H1 (cell line): ENCODE data around the gene FAM98C. TPM values are rescaled to one million over a fixed set of nuclear protein-coding genes. Genes with fewer than 3 reads are reported as not detected.

Experiments used
- ASH2L ChIP-seq: fragments of 200-600, 300-600 bp; sonication (generic); IDR thresholded peaks from one replicate; pipeline ENCODE4 v1.7.1; 2017; ENCODE audit warnings: low read length
- CREB1 ChIP-seq: IDR thresholded peaks from 2 replicates; pipeline ENCODE4 v1.6.1; 2012; ENCODE audit warnings: inconsistent platforms
- CTCF ChIP-seq, 3 experiments: IDR thresholded peaks; 1 replicate in 2 of 3; 2 replicates in 1 of 3; pipeline versions ENCODE4 v1.5.1 to v1.6.1; 2011; ENCODE audit warnings: low read length in 3 of 3, mild to moderate bottlenecking in 3 of 3, inconsistent platforms in 2 of 3, low read depth in 1 of 3, moderate library complexity in 1 of 3; ENCODE audit not compliant: insufficient read depth in 1 of 3; ENCODE audit errors: control extremely low read depth in 1 of 3
- E2F6 ChIP-seq: IDR thresholded peaks from 2 replicates; pipeline ENCODE4 v1.6.1; 2012; ENCODE audit warnings: inconsistent platforms
- RFX5 ChIP-seq: IDR thresholded peaks from 2 replicates; pipeline ENCODE4 v1.6.1; 2011; ENCODE audit warnings: low read depth, low read length, improper control_type of control experiment, borderline replicate concordance
- RNF2 ChIP-seq: fragments of 200-900, 300-1000 bp; sonication (generic); IDR thresholded peaks from 2 replicates; pipeline ENCODE4 v1.7.1; 2016; ENCODE audit warnings: borderline replicate concordance, low read depth, mild to moderate bottlenecking, antibody characterized with exemption, low read length; ENCODE audit not compliant: poor library complexity, severe bottlenecking; ENCODE audit errors: missing control alignments
- TCF12 ChIP-seq: IDR thresholded peaks from 2 replicates; pipeline ENCODE4 v1.6.1; 2011; ENCODE audit warnings: low read depth, mild to moderate bottlenecking, low read length
- polyA plus RNA-seq, 7 experiments: library from polyadenylated mRNA; depleted of rRNA in 3 of 7; stranded (reverse) in 5 of 7; unstranded in 2 of 7; fragments of >200 nt in 5 of 7; fragments of 200-250 nt in 2 of 7; gene quantifications; 1 replicate in 5 of 7; 2 replicates in 1 of 7; 4 replicates in 1 of 7; pipeline versions ENCODE4 v1.2.1 to v1.2.3, GENCODE V29; 2011 to 2013; ENCODE audit warnings: missing spikeins in 2 of 7, mixed read lengths in 2 of 7
- total RNA-seq: library from RNA; stranded (reverse); fragmentation: NEBNext Ultra II Directional; extraction: Animal tissue kit (Norgen Biotek cat#: 25700); gene quantifications from 2 replicates; pipeline ENCODE4 v1.2.1, GENCODE V29; 2021

FAM98C gene
- total and polyA plus RNA-seq, 2 of the 8 experiments (the other 6 are each of a cell fraction or from before 2014, with no cell fraction given), result 6.1 to 9.4 TPM

- TF ChIP-seq RNF2 (no peak), TCF12 (no peak), ASH2L (no peak), CREB1 (no peak), RFX5 (no peak), CTCF (IDR thresholded peaks at IDR 0.05; ENCODE audit: control extremely low read depth in 1 of 3, insufficient read depth in 1 of 3, low read depth in 1 of 3, low read length in 3 of 3) (no peak), E2F6 (no peak)
- TF ChIP-seq, all 59 proteins: peak for 0
Measured at GRCh38 chr19:38392707-38393308, 10.1 kb upstream of the FAM98C start (continued).
